Stomach smooth muscle (tissue), 2 donors: ENCODE measurements around the gene C22orf23.
"Not testable (repeated sequence)": the region's sequence is repeated elsewhere in the genome, so short reads cannot be mapped to it uniquely, and the experiment has no call there.

Experiments
- H3K27ac ChIP-seq: one replicate; pipeline ENCODE4 v1.7.0; 2013; ENCODE audit warnings: mild to moderate bottlenecking, low read length, inconsistent platforms
- H3K27me3 ChIP-seq, 2 donors: one replicate each; pipeline ENCODE4 v1.7.0; 2013; ENCODE audit warnings: low read length in 2 of 2; ENCODE audit not compliant: insufficient read depth in 2 of 2, control insufficient read depth in 1 of 2
- H3K36me3 ChIP-seq, 2 donors: one replicate each; pipeline ENCODE4 v1.7.0; 2013; ENCODE audit warnings: low read length in 2 of 2; ENCODE audit not compliant: control insufficient read depth in 2 of 2, insufficient read depth in 2 of 2
- H3K4me1 ChIP-seq: one replicate; pipeline ENCODE4 v1.7.0; 2013; ENCODE audit warnings: low read length; ENCODE audit not compliant: control insufficient read depth, insufficient read depth
- H3K4me3 ChIP-seq, 2 donors: one replicate each; pipeline ENCODE4 v1.7.0; 2013; ENCODE audit warnings: low read length in 2 of 2
- H3K9ac ChIP-seq, 2 donors: one replicate each; pipeline ENCODE4 v1.7.0; 2013; ENCODE audit warnings: low read length in 2 of 2, mild to moderate bottlenecking in 1 of 2
- H3K9me3 ChIP-seq, 2 donors: one replicate each; pipeline ENCODE4 v1.7.0; 2013; ENCODE audit warnings: low read length in 2 of 2; ENCODE audit not compliant: control insufficient read depth in 2 of 2
- donor health status: healthy.
- donor health status: Pancreatic carcinoma.

Gene C22orf23

DNA sequence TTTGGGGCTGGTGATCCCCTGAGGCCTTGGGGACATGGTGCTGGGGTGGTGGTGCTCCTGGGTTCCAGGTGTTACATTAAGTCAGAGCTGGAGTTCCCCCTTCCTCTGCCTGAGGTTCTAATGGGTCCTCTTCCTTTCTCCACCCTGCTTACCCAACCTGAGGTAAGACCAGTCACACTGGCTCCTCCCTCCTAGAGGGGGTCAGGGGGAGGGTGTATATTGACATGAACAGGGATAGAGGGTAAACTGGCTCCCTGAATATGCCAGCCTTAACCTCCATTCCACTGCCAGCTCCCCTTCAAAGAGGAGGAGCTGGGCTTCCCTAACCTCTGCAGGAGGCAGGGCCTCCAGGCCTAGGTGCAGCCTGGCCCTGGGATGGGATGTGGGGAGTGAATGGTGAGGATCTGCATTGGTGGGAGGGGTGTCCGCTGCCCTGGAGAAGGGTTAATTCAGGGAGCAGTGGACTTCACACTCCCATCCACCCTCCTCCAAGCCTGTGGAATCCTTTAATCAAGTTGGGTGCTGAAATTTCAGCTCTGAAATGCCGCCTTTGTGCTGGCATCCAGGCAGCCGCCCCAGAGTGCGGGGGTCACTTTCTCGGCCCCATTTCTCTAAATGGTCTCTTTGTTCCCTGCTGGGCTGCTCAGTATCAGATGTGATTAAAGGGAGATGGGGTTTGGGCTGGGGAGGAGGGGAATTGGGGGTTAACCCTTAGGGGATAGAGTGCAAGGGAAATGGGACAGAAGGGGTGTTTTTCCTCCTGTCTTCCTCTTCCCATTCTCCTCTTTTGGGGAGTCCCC, 15.3 kb upstream of the C22orf23 start:
- Histone ChIP-seq H3K27ac (no peak overlapping the region), H3K27me3 (no peaks in the 10 kb centered on the region), H3K9ac (no peak overlapping the region), H3K4me1 (peaks cover 5% of the 10 kb centered on the region), H3K36me3 (peaks cover 14 to 21% of the 10 kb centered on the region in 2 donors), H3K9me3 (no peaks in the 10 kb centered on the region), H3K4me3 (no peak overlapping the region)

DNA sequence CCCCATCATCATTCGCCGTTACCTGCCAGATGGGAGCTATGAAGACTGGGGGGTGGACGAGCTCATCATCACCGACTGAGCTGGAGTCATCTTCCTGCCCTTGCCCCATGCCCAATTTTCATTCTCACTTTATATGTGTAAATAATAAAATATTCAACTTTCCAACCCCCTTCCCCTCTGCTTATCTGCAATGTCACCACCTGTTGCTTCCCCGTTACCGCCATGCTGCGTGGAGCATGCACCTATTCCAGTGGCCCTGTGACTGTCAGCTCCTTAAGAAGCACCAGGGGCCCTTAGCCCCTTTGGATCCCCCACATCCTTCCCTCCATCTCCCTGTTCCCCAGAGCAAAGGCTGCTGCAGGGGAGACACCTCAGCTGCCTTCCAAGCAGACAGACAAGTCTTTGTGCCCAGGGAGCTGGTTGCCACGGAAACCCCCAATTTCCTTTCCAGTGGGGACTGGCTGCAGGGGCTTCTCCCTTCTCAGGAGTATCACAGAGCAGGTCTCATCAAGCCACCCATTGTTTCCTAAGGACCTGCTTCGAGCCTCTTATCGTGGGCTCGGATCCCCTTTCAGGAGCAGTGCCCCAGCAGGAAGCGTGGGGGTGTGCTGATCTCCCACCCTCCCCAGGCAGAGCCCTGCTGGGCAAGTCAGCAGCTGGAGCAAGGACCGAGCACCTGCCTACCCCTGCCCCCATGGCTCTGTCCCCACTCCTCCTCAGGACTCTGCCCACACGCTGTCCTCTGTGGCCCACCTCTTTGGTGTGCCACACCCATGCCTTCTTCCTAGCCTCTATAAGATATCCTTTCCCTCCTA, 14.4 kb upstream of the C22orf23 start:
- H3K4me3 ChIP-seq: no peak overlapping the region
- H3K27ac ChIP-seq: no peak overlapping the region
- peaks cover 5% of the 10 kb centered on the region for H3K4me1 ChIP-seq
- H3K27me3 ChIP-seq: no peaks in the 10 kb centered on the region
- H3K9me3 ChIP-seq: no peaks in the 10 kb centered on the region
- H3K36me3 ChIP-seq: peaks cover 14 to 25% of the 10 kb centered on the region in 2 donors
- H3K9ac ChIP-seq: no peak overlapping the region

DNA sequence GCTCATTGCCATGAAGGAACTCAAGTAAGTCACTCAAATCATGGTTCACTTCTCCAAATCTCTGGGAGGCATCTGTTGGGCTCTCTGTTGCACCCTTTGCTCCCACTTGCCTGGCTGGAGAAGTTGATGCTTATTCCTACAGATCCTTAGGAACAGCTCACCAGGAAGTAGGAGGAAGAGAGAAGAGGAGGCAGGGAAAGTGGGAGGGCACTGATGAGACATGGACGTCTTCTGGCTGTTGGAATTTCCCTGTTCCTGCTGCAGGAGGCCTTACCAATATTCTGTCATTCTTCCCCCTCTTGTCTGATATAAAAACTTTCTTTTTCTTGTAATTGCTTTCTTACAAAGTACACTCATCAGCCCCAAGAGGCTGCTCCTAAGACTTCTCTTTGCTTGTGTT, 13.7 kb upstream of the C22orf23 start:
- Histone ChIP-seq H3K9ac (no peak overlapping the region), H3K27ac (no peak overlapping the region), H3K36me3 (peaks cover 14 to 28% of the 10 kb centered on the region in 2 donors), H3K4me3 (no peak overlapping the region), H3K27me3 (no peaks in the 10 kb centered on the region), H3K4me1 (peaks cover 5% of the 10 kb centered on the region), H3K9me3 (no peaks in the 10 kb centered on the region)

DNA sequence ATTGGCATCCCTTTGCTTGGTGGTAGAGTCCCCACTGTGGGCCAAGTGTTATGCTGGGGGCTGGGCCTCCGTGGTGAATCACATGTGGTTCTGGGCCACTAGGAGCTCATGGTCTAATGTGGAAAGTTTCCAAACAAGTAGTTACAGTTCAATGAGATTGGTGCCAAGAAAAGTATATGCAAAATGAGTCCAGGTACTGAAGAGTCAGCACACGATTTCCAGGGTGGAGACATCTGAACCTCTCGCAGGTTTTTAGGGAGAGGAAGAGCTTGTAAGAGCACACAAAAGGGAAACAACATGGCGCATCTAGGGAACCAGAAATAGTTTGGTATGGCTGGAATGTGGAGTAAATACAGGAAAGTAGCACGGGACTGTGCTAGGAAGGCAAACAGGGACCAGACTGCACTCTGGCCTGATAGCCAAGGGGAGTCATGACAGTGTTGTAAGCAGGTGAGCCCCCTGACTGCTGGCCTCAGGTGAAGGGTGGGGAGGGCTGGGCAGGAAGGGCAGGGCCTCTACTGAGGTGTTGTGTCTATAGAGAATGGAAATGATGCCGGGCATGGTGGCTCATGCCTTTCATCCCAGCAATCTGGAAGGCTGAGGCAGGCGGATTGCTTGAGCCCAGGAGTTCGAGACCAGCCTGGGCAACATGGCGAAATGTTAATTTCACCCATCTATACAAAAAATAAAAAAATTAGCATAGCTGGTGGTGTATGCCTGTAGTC, 12.7 kb upstream of the C22orf23 start:
- Histone ChIP-seq H3K9me3 (no peaks in the 10 kb centered on the region), H3K4me3 (no peak overlapping the region), H3K4me1 (peaks cover 5% of the 10 kb centered on the region), H3K36me3 (peaks cover 21 to 37% of the 10 kb centered on the region in 2 donors), H3K27ac (no peak overlapping the region), H3K27me3 (no peaks in the 10 kb centered on the region), H3K9ac (no peak overlapping the region)

DNA sequence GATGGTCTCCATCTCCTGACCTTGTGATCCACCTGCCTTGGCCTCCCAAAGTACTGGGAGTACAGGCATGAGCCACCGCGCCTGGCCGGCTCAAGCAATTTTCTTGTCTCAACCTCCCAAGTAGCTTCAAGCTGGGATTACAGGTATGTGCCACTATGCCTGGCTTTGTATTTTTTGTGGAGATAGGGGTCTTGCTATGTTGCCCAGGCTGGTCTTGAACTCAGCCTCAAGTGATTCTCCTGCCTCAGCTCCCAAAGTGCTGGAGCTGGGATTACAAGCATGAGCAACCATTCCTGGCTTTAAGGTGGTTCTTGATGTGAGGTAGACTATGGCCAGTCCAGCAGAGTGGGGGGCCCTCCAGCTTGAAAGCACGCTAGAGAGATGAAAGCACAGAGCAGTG, 7.7 kb upstream of the C22orf23 start:
- Histone ChIP-seq H3K9ac (no peak overlapping the region), H3K27ac (no peak overlapping the region), H3K4me1 (peaks cover 3% of the 10 kb centered on the region), H3K9me3 (no peaks in the 10 kb centered on the region), H3K4me3 (no peak overlapping the region), H3K36me3 (peaks cover 29 to 46% of the 10 kb centered on the region in 2 donors), H3K27me3 (no peaks in the 10 kb centered on the region)

DNA sequence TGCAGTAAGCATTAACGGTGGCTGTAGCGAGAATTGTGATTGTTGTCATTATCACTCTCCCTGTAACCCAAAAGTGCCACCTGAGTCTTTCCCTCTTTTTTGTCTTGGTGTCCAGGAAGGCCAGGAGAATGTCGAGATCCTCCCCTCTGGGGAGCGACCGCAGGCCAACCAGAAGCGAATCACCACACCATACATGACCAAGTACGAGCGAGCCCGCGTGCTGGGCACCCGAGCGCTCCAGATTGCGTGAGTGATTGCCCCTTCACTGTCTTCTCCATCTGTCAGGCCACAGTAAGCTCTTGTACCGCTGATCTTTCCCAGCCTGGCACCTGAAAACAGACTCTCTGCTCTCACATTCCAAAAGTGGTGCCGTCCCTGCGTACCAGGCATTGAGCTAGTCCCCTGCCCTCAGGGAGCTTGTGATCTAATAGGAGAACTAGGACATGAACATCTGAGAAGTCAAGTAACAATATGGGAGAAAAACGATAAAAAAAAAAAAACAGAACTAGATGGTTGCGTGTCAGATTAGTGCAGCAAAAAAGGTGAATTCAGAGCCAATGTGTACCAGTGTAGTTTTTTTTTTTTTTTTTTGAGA, 5.9 kb upstream of the C22orf23 start:
- Histone ChIP-seq H3K9me3 (no peaks in the 10 kb centered on the region), H3K4me1 (peaks cover 5% of the 10 kb centered on the region), H3K27ac (no peak overlapping the region), H3K36me3 (peaks cover 29 to 46% of the 10 kb centered on the region in 2 donors), H3K27me3 (no peaks in the 10 kb centered on the region), H3K4me3 (no peak overlapping the region), H3K9ac (no peak overlapping the region)

DNA sequence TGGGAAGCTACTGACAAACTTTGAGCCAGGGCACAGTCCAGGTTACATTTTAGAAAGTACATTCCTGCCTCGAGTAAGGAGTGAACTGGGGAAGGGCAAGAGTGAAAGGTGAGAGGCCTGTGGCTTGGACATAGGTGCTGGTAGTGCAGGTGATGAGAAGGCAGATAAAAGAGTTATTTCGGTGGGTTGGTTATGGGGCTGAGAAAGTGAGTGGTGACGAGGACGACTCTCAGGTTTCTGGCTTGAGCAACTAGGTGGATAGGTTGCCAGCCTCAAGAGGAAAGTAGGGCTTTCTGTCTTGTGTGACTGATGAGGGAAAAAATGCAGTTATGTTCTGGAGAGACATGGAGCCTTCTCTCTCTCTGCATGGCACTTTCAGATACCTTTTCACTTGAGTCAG, 3.8 kb upstream of the C22orf23 start:
- Histone ChIP-seq H3K27ac (no peak overlapping the region), H3K9ac (no peak overlapping the region), H3K4me1 (peaks cover 20% of the 10 kb centered on the region), H3K27me3 (no peaks in the 10 kb centered on the region), H3K9me3 (no peaks in the 10 kb centered on the region), H3K4me3 (no peak overlapping the region), H3K36me3 (peaks cover 29 to 40% of the 10 kb centered on the region in 2 donors)

DNA sequence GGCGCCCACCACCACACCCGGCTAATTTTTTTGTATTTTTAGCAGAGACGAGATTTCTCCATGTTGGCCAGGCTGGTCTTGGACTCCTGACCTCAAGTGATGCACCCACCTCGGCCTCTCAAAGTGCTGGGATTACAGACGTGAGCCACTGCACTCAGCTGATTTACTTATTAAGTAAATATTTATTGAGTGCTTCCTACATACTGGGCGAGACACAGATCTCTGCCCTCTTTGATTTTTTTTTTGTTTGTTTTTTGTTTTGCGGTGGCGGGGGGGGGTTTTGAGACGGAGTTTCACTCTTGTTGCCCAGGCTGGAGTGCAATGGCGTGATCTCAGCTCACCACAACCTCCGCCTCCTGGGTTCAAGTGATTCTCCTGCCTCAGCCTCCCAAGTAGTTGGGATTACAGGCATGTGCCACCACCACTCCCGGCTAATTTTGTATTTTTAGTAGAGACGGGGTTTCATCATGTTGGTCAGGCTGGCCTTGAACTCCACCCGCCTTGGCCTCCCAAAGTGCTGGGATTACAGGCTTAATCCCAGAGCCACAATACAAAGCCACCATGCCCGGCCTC, 2.5 kb upstream of the C22orf23 start:
- Histone ChIP-seq H3K36me3 (peaks cover 20 to 29% of the 10 kb centered on the region in 2 donors), H3K4me1 (peaks cover 20% of the 10 kb centered on the region)
- H3K9me3 ChIP-seq, H3K4me3 ChIP-seq, H3K9ac ChIP-seq, H3K27me3 ChIP-seq, H3K27ac ChIP-seq: not testable (repeated sequence)

DNA sequence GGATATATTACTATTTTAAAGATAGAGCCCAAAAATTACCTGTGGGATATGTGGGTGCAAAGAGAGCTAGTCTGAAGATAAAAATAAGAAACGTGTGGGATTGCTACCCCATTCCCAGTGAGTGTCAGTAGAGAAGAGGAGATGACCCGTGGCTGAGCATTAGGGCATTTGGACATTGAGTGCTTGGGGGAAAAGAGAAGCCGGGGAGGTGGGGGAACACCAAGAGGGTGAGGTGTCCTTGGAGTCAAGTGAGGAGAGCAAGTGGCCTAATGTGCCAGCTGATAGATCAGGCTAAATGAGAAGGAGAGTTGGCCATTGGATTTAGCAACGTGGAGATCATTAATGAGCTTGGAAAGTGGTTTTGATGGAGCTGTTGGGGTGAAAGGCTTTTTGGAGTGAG, 1.3 kb upstream of the C22orf23 start:
- H3K36me3 ChIP-seq: peaks cover 20 to 25% of the 10 kb centered on the region in 2 donors
- peaks cover 20% of the 10 kb centered on the region for H3K4me1 ChIP-seq
- no peaks in the 10 kb centered on the region for H3K27me3 ChIP-seq
- peak overlapping the region; percentile 98 to 99 for H3K4me3 ChIP-seq
- peak overlapping the region in 1 of 2 donors; percentile 28 for H3K9ac ChIP-seq
- no peak overlapping the region for H3K27ac ChIP-seq
- no peaks in the 10 kb centered on the region for H3K9me3 ChIP-seq

DNA sequence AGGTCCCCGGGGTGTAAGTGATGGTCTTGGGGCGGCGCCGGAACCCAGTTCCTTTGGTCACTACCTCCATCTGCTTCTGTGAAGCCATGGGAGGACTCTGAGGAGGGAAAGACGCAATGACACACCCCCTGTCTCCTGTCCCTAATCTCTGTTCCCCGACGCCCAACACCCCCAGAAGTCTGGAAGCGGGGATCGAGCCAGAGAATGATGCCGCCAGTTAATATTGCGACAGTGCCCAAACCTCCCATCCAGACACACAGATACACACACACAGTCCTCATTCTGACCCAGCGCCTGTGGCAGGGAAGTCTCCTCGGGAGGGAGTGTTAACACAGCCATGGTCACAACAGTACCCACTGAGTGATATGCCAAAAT, 352 bp downstream of the C22orf23 start:
- Histone ChIP-seq H3K27me3 (no peaks in the 10 kb centered on the region), H3K9ac (peak overlapping the region; percentile 93 to 97), H3K4me1 (peaks cover 20% of the 10 kb centered on the region), H3K4me3 (peak overlapping the region; percentile 98 to 99), H3K9me3 (no peaks in the 10 kb centered on the region), H3K27ac (no peak overlapping the region), H3K36me3 (peaks cover 11 to 12% of the 10 kb centered on the region in 2 donors)
